CD4-positive, alpha-beta T cell treated with Interleukin-6 at 100 ng/mL for 8 hours (primary cell): ENCODE data around the gene ST3GAL4.
"Not testable (repeated sequence)": the region's sequence is repeated elsewhere in the genome, so short reads cannot be mapped to it uniquely, and the experiment has no call there.

ENCODE experiments used
- DNase-seq: peaks from one replicate; pipeline ENCODE4 v3.0.0-alpha.2; 2020; ENCODE audit warnings: mixed read lengths, low spot score

Gene ST3GAL4

DNA sequence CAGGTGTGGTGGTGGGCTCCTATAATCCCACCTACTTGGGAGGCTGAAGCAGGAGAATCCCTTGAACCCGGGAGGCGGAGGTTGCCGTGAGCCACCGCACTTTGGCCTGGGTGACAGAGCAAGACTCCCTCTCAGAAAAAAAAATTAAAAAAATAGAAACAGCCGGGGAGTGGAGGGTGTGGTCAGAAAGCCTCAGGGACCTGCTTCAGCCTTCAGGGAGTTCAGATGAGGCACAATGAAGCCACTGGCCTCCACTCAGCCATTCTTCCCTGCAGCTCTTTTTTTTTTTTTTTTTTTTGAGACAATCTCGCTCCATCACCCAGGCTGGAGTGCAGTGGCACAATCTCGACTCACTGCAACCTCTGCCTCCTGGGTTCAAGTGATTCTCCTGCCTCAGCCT lies 8.5 kb upstream of the ST3GAL4 start:
- DNase-seq = not testable (repeated sequence)

DNA sequence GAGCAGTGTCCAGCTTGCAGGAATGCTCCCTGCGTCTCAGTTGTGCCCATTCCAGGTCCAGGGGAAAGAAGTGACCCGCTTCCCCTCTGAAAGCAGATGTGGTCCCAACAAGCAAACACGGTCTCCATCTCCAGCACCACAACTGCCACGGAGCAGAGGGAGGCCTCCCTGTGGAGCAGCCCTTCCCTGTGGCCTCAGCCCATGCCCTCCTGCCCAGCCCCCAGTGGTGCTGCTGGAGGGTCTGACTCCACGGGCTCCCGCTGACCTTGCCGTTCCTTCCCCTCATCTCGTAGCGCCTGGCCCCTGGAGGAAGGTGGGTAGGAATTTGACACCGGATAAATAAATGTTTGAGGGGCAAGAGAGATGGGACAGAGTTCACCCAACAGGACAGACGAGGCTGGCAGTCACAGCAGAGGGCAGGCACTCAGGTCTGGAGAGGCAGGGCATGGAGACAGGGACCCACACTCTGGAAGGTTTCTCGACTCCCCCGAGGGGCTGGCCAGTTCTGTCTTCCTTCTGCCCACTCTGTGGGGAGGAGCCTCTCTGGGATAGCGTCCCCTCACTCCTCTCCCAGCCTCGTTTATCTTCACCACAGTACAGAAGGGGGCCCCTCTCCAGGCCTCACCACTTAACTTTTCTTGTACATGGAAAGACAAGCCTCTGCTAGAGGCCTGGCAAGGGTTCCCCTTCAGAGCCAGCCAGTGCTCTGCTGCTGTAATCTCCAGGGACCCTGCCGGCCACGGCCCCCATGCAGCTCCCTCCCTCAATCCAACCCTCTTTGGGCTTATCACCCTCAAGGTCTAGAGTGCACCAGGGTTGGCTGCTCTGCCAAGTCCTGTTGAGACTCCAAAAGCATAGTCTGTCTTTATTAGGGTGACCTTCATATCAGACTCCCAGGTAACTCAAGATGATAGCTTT lies 7.5 kb upstream of the ST3GAL4 start:
- no peak for DNase-seq

DNA sequence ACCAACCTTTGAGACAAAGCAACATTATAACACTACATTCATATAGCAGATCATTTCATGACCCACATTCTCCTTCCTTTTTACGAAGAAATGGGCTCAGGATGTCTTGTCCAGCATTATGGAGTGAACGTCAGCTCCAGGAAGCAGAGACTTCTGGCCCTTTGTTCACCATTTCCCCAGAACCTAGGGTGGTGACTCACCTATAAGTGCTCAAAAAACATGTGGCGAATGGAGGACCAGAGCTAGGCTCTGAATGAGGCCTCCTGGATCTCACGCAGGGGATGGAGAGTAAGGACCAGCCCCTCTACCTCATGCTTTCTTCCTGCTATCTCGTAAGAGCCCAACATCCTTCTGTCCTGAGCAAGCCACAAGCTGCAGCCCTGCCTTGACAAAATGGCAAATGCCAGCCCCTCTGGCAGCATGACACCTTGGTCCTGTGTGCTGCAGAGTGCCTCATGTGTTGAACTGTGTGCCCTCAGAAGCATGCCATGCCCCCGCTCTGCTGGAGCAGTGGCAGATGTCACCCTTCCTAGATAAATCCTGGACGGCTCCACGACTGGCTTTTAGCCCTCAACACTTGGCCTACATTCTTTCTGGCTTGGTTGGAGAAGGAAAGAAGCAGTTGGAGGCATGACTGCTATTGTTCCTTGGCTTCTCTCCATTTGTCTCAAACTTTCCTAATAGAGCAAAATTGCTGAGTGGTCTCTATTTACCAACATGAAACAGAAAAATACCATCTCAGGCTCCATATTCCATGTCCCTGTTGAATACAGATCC lies 6.5 kb upstream of the ST3GAL4 start:
- no peak for DNase-seq

DNA sequence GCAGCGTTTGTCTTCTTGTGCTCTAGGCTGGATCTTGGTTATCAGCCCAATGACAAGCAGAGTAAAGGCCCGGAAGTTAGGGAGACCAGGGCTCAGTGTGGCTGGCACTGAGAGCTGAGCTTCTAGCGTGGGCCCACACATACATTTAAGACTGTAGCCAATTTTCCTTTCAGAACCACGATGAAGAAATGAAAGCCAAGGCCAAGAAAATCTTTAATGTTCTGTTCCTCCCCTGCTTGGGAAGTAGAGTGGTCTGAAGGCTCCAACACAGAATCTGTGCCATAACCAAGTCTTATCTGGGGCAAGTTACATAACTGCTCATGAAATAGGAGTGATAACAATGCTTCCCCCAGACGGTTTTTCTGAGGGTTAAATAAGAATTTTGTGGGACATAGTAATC lies 4.7 kb upstream of the ST3GAL4 start:
- DNase-seq = no peak

DNA sequence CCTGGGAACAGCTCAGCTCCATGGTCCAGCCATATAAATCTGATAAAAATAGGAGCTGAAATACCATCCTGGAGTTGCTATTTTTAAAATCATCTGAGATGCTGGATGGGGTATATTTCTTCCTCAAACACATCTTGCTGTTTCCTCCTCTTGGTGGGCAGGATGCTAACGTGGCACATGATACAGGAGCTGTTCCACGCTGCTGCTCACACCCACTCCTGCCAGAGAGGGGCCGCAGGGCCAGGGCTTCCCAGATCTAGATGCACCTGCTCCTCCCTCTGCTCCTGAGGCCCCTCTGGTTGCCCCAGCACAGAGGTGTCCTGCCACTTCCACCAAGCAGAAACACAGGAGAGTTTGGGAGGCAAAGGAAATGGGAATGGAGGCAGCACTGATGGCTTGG lies 3.3 kb upstream of the ST3GAL4 start:
- no peak for DNase-seq

DNA sequence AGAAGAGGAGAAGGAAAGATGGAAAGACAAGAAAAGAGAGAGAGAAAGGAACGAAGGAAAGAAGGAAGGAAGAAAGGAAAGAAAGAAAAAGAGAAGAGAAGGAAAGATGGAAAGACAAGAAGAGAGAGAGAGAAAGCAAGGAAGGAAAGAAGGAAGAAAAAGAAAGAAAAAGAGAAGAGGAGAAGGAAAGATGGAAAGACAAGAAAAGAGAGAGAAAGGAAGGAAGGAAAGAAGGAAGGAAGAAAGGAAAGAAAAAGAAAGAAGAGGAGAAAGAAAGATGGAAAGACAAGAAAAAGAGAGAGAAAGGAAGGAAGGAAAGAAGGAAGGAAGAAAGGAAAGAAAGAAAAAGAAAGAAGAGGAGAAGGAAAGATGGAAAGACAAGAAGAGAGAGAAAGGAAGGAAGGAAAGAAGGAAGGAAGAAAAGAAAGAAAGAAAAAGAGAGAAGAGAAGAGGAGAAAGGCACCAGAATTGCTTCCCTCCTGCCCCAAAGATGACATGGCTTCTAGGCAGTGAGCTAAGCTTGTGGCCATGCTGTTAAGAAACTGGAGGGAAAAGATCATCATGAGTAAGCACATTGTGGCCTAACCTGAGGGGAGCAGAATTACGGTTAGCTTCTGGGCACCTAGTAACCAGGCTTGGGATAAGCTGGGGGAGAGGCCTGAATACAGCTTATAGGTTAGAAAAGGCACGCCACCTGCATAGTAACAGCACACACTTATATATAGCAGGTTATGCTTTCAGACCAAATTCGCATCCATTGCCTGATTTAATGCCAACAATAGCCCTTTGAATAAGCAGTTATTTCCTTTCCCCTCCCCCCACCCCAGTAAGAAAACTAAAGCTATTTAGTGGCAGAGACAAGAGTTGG lies 2.3 kb upstream of the ST3GAL4 start:
- no peak for DNase-seq

DNA sequence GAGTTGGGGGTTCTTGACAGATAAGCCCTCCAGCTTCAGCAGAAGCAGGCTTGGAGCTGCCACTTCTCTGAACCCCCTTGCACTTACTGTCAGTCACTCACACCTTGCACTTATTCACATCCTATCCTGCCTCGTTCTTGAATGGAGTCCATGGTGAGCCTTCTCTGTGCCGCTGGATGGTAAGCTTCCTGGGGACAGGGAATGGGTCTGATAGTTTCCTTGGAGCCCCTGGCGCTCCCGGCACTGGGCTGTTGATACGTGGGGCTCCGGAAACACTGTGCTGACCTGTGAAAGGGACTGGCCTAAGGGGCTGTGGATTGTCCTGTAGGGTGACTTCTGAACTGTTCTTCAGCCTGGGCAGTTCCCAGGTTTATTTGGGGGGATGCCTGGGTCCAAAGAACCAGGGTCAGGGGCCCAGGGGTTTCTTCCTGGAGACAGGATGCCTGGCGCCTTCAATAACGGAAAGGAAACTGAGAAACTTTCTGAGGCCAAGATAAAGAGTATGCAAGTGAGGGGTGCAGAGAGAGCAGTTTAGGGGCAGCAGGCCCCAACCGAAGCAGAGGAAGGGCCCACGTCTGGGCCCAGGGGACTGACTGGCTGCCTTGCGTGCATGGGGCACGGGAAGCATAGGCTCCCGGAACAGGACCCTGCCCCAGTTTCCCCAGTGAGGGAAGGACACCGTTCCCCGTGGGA lies 709 bp upstream of the ST3GAL4 start:
- DNase-seq = no peak

DNA sequence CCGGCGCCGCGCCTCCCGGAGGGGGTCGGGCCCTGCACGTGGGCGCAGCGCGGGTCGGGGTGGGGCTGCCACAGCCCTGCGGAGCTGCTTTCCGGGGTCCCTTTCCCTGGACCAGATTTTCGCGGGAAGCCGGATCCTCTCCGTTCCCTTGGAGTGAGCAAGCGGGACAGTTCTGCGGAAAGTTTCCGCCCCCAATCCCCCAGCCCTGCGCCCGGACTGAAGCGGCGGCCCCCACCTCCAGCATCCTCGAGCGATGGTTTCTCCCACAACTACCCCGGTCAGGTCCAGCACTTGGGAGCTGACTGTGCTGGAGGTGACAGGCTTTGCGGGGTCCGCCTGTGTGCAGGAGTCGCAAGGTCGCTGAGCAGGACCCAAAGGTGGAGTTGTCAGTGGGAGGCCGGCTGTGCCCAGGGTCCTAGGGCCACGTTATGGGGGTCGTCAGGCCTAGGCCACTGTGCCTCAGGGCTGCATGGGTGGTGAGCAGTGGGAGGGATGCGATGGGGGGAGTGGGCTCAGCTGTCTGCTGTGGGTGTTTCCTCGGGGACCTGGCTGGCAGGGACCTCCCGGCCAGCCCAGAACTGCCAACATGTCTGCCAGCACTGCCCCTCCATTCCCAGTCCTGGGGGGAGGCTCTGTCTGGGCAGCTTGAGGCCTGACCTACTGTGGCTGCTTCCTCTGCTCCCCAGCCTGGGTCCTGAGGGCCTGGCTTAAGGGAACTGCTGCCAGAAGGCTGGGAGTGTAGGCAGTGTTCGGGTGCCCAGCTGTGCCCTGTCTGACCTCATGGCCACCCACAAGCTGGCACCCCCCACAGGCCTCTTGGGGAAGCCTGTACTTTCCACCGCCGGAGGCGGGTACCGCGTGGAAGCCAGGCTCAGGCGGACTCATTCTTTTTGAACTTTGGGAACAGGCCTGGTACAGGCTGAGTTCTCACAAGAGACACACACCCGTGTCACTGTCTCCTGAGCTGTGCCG lies 726 bp downstream of the ST3GAL4 start:
- no peak for DNase-seq

DNA sequence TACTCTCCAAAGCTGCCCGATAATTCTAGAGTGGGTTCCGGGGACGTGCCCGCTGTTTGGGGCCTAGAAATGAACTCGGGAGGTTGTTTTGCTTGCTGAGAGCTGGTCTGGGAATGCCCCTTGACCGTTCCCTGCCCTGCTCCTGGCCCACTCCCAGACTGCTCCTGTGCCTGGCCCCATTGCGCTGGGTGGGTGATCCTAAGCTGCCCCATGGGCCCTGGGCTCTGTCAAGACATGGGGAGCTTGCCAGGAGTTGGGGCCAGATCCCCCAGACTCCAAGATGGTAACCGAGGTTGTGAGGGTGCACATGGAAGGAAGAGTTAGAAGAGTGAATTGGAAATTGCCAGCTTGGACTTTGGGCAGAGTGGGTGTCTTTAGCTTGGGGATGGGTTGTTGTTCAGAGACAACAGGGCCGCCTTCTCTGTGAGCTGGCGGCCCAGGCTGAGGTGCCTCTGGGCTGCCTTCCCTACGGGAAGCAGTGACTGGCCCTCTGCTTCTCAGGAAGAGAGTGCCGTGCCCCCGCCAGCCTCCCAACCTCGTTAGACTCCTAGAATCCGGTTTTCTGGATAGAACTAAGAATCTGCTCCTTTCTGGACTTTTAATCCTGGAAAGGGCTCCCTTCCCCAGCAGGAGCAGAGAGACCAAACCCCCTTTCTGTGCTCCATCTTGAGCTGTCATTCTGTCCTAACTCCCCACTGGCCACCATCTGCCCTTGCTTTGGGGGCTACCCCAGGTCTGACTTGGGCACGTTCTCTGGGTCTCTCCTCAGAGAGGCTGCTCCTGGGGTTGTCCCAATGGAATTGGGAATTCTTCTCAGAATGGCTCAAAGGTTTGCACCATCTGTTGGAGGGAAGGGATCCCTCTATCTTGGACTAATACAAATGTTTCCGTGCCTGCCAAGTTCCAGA lies 1.8 kb downstream of the ST3GAL4 start:
- DNase-seq = no peak

DNA sequence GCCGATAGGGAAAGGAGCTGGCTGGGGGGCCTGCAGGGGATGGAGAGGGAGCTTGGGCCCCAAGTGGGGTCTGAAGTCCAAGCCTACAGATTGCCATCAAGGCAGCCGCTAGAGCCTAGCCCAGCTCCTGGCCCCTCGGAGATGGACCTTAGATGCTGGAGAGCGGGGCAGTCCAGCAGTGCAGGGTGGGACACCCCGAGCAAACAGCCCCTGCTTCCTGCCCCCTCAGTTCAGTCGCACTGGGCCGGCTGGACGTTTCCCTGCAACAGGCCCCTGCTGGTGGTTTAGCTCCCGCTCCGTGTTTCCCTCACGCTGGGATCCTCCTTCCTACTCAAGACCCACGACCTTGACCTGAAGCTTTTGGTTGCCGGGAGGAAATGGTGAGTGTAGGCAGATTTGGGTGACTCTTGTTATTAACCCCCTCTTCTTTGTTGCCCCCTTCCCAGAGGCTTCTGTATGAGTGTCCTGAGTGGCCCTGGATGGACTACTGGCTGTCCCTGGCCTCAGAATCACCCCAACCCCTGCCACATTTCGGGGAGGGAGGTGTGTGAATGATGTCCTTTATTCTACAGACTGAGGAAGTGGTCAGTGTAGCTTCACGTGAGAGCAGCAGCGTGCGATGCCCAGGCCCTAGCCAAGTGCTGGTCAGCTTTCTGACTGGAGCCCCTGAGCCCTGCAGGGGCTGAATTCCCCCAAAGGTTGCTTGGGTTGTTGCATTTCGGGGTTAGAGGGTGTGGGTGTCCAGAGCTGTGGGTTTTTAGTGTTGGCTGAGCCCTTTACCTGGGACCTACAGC lies 2.7 kb downstream of the ST3GAL4 start:
- DNase-seq = no peak

DNA sequence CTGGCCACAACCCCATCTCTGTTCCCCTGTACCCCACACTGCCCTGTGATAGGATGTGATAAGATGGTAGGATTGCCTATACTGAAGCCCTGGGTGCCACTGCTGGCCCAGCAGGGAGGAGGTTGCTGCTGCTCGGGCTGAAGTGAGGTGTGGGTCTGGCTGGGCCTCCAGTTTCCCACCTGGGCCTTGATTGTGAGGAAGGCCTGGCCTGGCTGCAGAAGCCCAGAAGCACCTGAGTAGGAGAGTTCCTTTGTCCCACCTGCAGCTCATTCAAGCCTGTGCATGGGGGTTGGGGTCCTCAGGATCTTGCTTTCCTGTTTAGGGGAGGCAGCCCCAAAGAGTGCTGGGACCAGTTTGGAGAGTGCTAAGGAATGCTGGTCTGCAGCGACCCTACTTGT lies 3.3 kb downstream of the ST3GAL4 start:
- no peak for DNase-seq

DNA sequence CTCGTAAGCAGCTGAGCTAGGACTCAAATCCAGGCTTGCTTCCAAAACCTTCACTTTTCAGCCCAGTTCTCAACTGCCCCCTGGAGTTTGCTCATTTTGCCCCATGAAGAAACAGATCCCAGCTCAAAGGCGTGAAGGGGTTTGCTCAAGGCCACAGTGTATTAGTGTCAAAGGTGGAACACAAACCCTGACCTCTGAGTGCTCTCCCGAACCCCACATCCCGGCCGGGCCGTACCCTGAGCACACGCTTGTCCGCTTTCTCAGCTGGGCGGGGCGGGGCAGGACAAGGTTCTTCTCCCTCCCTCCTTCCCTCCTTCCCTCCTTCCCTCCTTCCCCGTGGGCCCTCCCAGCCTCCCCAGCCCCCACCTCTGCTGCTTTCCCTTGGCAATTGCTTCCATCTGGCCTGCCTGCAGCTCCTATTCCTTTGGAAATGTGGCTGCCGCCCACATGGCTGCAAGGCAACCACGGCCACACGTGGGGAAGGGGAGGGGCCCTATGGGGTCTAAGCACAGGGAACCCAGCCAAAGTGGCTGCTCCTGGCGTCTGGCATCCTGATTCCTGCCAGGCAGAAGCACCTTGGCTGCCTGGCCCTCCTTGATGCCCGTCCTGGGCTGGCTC lies 4.1 kb downstream of the ST3GAL4 start:
- no peak for DNase-seq

DNA sequence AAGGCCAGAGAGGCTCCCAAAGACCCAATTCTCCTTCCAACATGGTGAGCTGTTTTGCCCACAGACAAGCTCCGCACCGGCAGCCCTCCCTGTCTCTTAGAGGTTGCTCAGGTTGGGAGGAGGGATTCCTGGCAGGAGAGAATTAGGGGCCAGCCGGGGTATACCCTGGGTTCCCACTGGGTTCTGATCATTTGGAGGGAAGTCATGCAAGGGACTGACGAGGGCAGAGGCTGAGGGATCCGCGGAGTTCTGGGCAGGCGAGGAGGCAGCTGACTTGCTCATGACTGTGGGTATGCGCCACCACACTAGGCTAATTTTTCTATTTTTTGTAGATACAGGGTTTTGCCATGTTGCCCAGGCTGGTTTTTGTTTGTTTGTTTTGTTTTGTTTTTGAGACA lies 4.6 kb downstream of the ST3GAL4 start:
- DNase-seq = no peak

DNA sequence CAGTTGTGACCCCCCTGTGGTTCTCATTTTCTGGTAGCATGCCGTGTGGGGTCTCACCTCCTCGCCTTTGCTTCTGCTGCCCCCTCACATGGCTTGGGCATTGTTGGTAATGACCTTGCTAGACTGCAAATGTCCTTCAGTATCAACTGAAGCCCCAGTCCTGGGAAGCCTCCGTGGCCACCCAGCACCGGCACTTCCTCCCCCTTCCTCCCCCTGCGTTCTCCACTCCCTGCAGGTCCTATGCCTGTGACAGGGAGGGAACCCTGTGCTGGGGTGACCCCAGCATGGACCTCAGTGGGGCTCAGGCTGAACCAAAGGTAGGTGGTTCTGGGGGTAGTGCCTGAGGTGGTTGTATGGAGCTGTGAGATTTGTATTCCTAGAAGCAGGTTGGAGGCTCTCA lies 5.9 kb downstream of the ST3GAL4 start:
- DNase-seq = no peak

DNA sequence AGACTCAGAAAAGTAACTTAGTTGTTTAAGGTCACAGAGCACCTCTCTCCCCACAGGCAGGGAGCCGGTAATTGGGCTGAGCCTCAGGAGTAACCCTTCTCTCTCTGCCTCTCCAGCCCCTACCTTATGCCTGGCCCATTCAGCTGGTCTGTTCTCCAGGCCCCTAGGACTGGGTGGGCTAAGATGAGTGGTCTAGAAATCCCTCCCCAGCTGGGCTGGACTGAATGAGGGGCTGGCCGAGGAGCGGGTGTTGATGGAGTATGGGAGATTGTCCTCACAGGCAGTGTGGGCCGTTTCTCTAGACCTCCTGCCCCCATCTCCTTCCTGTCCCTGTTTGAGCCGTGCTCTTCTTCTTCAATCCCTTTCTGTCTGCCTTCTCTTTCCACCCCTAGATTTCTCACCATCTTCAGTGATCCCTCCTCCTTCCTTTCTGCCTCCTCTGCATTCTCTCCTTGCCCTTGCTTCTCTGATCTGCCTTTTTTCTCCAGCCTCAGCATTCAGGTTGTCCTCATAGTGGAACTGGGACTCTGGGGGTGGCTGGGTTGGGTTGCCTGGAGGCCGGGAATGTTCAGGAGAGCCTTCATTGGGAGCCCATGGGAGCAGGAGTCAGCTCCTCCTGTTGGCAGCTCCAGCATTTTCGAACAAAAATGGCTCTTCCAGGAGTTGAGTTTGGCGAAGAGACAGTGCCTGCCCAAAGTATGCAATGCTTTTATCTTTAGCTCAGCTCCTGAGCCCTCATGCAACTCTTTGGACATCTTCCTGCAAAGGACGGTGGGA lies 7.6 kb downstream of the ST3GAL4 start:
- DNase-seq = no peak

DNA sequence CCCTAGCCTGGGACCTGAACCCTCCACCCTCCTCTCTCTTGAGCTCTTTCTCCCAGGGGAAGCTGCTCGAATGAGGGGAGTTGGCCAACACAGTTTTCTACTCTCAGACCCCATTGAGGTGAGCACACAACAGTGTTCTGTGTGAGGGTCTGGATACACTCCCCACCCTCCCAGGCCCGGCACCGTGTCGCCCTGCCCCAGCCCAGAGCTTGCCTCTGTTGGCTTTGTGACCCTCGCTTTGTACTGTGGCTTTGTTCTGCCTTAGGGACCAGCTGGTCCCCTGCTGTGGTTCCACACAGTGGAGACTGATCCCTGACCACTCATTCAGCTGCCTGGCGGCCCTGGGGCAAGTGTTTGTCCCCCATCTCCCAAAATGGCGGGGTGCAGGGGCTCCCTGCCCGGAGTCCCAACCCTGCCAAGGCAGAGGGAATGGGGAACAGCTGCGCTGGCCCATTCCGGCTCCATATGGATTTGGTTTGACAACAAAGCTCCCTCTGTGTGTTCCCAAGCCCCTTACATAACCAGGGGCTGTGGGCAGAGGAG lies 8.3 kb downstream of the ST3GAL4 start:
- no peak for DNase-seq

DNA sequence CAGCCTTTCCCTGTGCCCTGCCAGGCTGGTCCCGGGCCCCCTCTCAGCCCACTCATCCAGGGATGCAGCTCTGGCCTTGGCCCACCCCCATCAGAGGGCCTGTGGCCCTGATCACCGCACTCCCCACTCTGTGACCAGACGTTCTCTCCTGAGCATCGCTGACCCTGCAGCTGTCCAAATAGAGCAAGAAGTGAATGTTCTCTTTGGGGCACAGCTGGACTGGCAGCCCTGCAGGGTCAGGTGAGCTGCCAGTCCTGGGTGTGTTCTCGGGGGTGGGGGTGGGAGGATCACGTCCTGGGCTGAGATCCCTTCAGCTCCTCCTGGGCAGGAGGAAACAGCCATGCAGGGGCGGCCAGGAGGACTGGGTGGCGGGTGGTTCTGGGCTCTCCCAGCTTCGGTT lies 9.2 kb downstream of the ST3GAL4 start:
- DNase-seq = not testable (repeated sequence)
